NOMO-1 treated with dmso at 0.1 percent for 144 hours (cell line): ENCODE measurements around the gene CHPF2.
A peak's percentile ranks its signal among the peaks of the same experiment; 100 is the strongest.

Experiments used
- DNase-seq: peaks from one replicate; lab custom pipeline; 2025; ENCODE audit not compliant: unreplicated experiment; lab: John Stamatoyannopoulos, UW

CHPF2 gene

GRCh38 chr7:151232917-151233701, 826 bp downstream of the CHPF2 start:
- peak; percentile 21 for DNase-seq

- no peak for DNase-seq
These were observed 1.5 kb downstream of the CHPF2 start for GRCh38 chr7:151233804-151234203.

- no peak for DNase-seq
These were observed 3.0 kb downstream of the CHPF2 start for GRCh38 chr7:151235091-151235787.

- DNase-seq: no peak
These were observed 4.1 kb downstream of the CHPF2 start for GRCh38 chr7:151236406-151236805.

GRCh38 chr7:151237244-151238189, 5.2 kb downstream of the CHPF2 start:
- no peak for DNase-seq

- DNase-seq: no peak
These were observed 6.0 kb downstream of the CHPF2 start for GRCh38 chr7:151238190-151238810.

GRCh38 chr7:151238924-151239836, 6.9 kb downstream of the CHPF2 start:
- DNase-seq: no peak

- DNase-seq: no peak
These were observed 7.7 kb downstream of the CHPF2 start for GRCh38 chr7:151239837-151240459.

GRCh38 chr7:151240536-151240935, 8.3 kb downstream of the CHPF2 start:
- DNase-seq: no peak

GRCh38 chr7:151240942-151241754, 8.9 kb downstream of the CHPF2 start:
- DNase-seq: no peak

- DNase-seq: no peak
These were observed 9.4 kb downstream of the CHPF2 start for GRCh38 chr7:151241755-151242096.

- no peak for DNase-seq
These were observed 10.1 kb downstream of the CHPF2 start for GRCh38 chr7:151242159-151243044.

- DNase-seq: no peak
These were observed 10.7 kb downstream of the CHPF2 start for GRCh38 chr7:151243045-151243349.

GRCh38 chr7:151243408-151244195, 11.3 kb downstream of the CHPF2 start:
- no peak for DNase-seq

GRCh38 chr7:151244196-151244840, 12.0 kb downstream of the CHPF2 start:
- DNase-seq: no peak

- DNase-seq: no peak
These were observed 12.6 kb downstream of the CHPF2 start for GRCh38 chr7:151244841-151245346.
